ENCODE measurements around the gene SETD4.

Gene SETD4

GRCh38 chr21:36079671-36080070 lies 19.3 kb upstream of the SETD4 start:
- H3K4me2 ChIP-seq (ENCODE audit: low read length): no peak overlapping the region
- no peaks in the 10 kb centered on the region for H3K9me3 ChIP-seq (ENCODE audit: control insufficient read depth, insufficient read depth, low read length)
- H3K4me1 ChIP-seq (ENCODE audit: control insufficient read depth, low read length): no peaks in the 10 kb centered on the region
- no peaks in the 10 kb centered on the region for H3K9me2 ChIP-seq (replicated peaks; ENCODE audit: control insufficient read depth, low read length)
- H3F3A ChIP-seq (ENCODE audit: control insufficient read depth, insufficient read depth): no peaks in the 10 kb centered on the region
- TF ChIP-seq CTCF (IDR thresholded peaks at IDR 0.05; ENCODE audit: low read depth, low read length, poor library complexity, severe bottlenecking) (no peak), EZH2phosphoT487 (IDR thresholded peaks at IDR 0.05; ENCODE audit: borderline replicate concordance, low read length) (no peak)
- H3K27me3 ChIP-seq (ENCODE audit: control insufficient read depth, low read length): peaks cover 15% of the 10 kb centered on the region
- H4K20me1 ChIP-seq (ENCODE audit: control insufficient read depth, insufficient read depth, low read depth, low read length): no peaks in the 10 kb centered on the region
- no peaks in the 10 kb centered on the region for H3K79me2 ChIP-seq (ENCODE audit: control insufficient read depth, low read length)
- no peak overlapping the region for H3K4me3 ChIP-seq (ENCODE audit: low read length)
- no peak overlapping the region for H3K27ac ChIP-seq (ENCODE audit: low read depth, low read length)
- no peaks in the 10 kb centered on the region for H3K36me3 ChIP-seq (ENCODE audit: control insufficient read depth, low read length)

GRCh38 chr21:36079010-36079649 lies 18.8 kb upstream of the SETD4 start:
- Histone ChIP-seq H3K9me3 (ENCODE audit: control insufficient read depth, insufficient read depth, low read length) (no peaks in the 10 kb centered on the region), H3K4me3 (ENCODE audit: low read length) (no peak overlapping the region), H4K20me1 (ENCODE audit: control insufficient read depth, insufficient read depth, low read depth, low read length) (no peaks in the 10 kb centered on the region), H3K27me3 (ENCODE audit: control insufficient read depth, low read length) (peaks cover 17% of the 10 kb centered on the region), H3K27ac (ENCODE audit: low read depth, low read length) (no peak overlapping the region), H3F3A (ENCODE audit: control insufficient read depth, insufficient read depth) (no peaks in the 10 kb centered on the region), H3K79me2 (ENCODE audit: control insufficient read depth, low read length) (no peaks in the 10 kb centered on the region), H3K36me3 (ENCODE audit: control insufficient read depth, low read length) (no peaks in the 10 kb centered on the region), H3K9me2 (replicated peaks; ENCODE audit: control insufficient read depth, low read length) (no peaks in the 10 kb centered on the region), H3K4me1 (ENCODE audit: control insufficient read depth, low read length) (no peaks in the 10 kb centered on the region), H3K4me2 (ENCODE audit: low read length) (no peak overlapping the region)
- TF ChIP-seq CTCF (IDR thresholded peaks at IDR 0.05; ENCODE audit: low read depth, low read length, poor library complexity, severe bottlenecking): no peak
- TF ChIP-seq EZH2phosphoT487 (IDR thresholded peaks at IDR 0.05; ENCODE audit: borderline replicate concordance, low read length): no peak

- Histone ChIP-seq H3K27me3 (ENCODE audit: control insufficient read depth, low read length) (peaks cover 17% of the 10 kb centered on the region), H3K27ac (ENCODE audit: low read depth, low read length) (no peak overlapping the region), H3K9me3 (ENCODE audit: control insufficient read depth, insufficient read depth, low read length) (no peaks in the 10 kb centered on the region), H3F3A (ENCODE audit: control insufficient read depth, insufficient read depth) (no peaks in the 10 kb centered on the region), H3K9me2 (replicated peaks; ENCODE audit: control insufficient read depth, low read length) (no peaks in the 10 kb centered on the region), H4K20me1 (ENCODE audit: control insufficient read depth, insufficient read depth, low read depth, low read length) (no peaks in the 10 kb centered on the region), H3K79me2 (ENCODE audit: control insufficient read depth, low read length) (no peaks in the 10 kb centered on the region), H3K4me3 (ENCODE audit: low read length) (no peak overlapping the region), H3K36me3 (ENCODE audit: control insufficient read depth, low read length) (no peaks in the 10 kb centered on the region), H3K4me1 (ENCODE audit: control insufficient read depth, low read length) (no peaks in the 10 kb centered on the region), H3K4me2 (ENCODE audit: low read length) (no peak overlapping the region)
- TF ChIP-seq EZH2phosphoT487 (IDR thresholded peaks at IDR 0.05; ENCODE audit: borderline replicate concordance, low read length) (no peak), CTCF (IDR thresholded peaks at IDR 0.05; ENCODE audit: low read depth, low read length, poor library complexity, severe bottlenecking) (no peak)
These were observed 17.4 kb upstream of the SETD4 start for GRCh38 chr21:36077758-36078157.
